SK-N-SH treated with all-trans-retinoic acid at 6 μM for 48 hours (cell line): Measurements from ENCODE around the gene IQCK.

ENCODE experiments used
- ARNTL ChIP-seq: fragments of 450-650 bp; formaldehyde crosslinking; IDR thresholded peaks from 2 replicates; pipeline ENCODE4 v1.5.0; 2020; ENCODE audit warnings: low read depth, mild to moderate bottlenecking, moderate library complexity, borderline replicate concordance
- GLIS3 ChIP-seq: fragments of 250-450 bp; sonication (Bioruptor Pico); IDR thresholded peaks from 2 replicates; pipeline ENCODE4 v1.5.0; 2020; ENCODE audit warnings: mild to moderate bottlenecking, moderate library complexity
- ISL1 ChIP-seq: fragments of 250-450 bp; sonication (Bioruptor Pico); IDR thresholded peaks from 2 replicates; pipeline ENCODE4 v2.1.2; 2022; ENCODE audit warnings: mild to moderate bottlenecking, moderate library complexity
- RARB ChIP-seq: fragments of 250-450 bp; sonication (Bioruptor Pico); IDR thresholded peaks from 2 replicates; pipeline ENCODE4 v1.8.0; 2021; ENCODE audit warnings: mild to moderate bottlenecking, moderate library complexity
- SNAI2 ChIP-seq: fragments of 250-450 bp; sonication (Bioruptor Pico); IDR thresholded peaks from 2 replicates; pipeline ENCODE4 v1.5.0; 2020; ENCODE audit warnings: mild to moderate bottlenecking, moderate library complexity
- ZFP3 ChIP-seq: fragments of 250-450 bp; sonication (Bioruptor Pico); IDR thresholded peaks from 2 replicates; pipeline ENCODE4 v1.5.0; 2020; ENCODE audit warnings: mild to moderate bottlenecking, moderate library complexity
- ZFP30 ChIP-seq: fragments of 450-650 bp; formaldehyde crosslinking; IDR thresholded peaks from 2 replicates; pipeline ENCODE4 v1.5.0; 2022; ENCODE audit warnings: mild to moderate bottlenecking, moderate library complexity
- ZNF565 ChIP-seq: fragments of 450-650 bp; formaldehyde crosslinking; conservative IDR thresholded peaks from 2 replicates; pipeline ENCODE4 v1.5.0; 2020; ENCODE audit warnings: low read depth, mild to moderate bottlenecking, moderate library complexity
- TF ChIP-seq, protein P1 (sequence below): fragments of 250-450 bp; sonication (Bioruptor Pico); IDR thresholded peaks from 2 replicates; pipeline ENCODE4 v1.5.1; 2020; ENCODE audit warnings: low read depth, mild to moderate bottlenecking, moderate library complexity
- TF ChIP-seq, protein P2 (sequence below): fragments of 250-450 bp; sonication (Bioruptor Pico); IDR thresholded peaks from 2 replicates; pipeline ENCODE4 v1.8.0; 2020; ENCODE audit warnings: mild to moderate bottlenecking, moderate library complexity, borderline replicate concordance

DNA sequence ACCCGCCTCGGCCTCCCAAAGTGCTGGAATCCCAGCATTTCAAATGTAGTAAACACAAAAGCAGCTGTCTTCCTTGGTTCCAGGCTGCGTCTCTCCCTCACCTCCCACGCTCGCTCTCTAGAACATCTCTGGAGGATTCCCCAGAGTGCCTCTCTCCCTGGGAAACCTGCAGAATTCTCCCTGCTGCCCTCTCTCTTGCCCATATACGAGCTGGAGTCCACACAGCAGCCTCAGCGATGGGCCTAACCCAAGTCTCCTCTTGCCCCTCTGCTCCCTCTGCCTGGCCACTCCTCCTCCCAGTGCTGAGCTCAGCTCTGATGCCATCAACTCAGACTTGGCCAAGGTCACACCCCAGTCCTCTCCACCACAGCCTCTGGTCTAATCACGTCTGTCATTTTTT, 156.0 kb downstream of the IQCK start:
- TF ChIP-seq ZFP3 (CRISPR knock-in tag) (no peak), RARB (no peak), SNAI2 (no peak), GLIS3 (CRISPR knock-in tag) (no peak), ISL1 (CRISPR knock-in tag) (no peak), ZNF565 (CRISPR knock-in tag) (no peak), ARNTL (CRISPR knock-in tag) (no peak), ZFP30 (CRISPR knock-in tag) (no peak)
- TF ChIP-seq, protein P1, sequence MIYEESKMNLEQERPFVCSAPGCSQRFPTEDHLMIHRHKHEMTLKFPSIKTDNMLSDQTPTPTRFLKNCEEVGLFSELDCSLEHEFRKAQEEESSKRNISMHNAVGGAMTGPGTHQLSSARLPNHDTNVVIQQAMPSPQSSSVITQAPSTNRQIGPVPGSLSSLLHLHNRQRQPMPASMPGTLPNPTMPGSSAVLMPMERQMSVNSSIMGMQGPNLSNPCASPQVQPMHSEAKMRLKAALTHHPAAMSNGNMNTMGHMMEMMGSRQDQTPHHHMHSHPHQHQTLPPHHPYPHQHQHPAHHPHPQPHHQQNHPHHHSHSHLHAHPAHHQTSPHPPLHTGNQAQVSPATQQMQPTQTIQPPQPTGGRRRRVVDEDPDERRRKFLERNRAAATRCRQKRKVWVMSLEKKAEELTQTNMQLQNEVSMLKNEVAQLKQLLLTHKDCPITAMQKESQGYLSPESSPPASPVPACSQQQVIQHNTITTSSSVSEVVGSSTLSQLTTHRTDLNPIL (CRISPR knock-in tag), result no peak
- TF ChIP-seq, protein P2, sequence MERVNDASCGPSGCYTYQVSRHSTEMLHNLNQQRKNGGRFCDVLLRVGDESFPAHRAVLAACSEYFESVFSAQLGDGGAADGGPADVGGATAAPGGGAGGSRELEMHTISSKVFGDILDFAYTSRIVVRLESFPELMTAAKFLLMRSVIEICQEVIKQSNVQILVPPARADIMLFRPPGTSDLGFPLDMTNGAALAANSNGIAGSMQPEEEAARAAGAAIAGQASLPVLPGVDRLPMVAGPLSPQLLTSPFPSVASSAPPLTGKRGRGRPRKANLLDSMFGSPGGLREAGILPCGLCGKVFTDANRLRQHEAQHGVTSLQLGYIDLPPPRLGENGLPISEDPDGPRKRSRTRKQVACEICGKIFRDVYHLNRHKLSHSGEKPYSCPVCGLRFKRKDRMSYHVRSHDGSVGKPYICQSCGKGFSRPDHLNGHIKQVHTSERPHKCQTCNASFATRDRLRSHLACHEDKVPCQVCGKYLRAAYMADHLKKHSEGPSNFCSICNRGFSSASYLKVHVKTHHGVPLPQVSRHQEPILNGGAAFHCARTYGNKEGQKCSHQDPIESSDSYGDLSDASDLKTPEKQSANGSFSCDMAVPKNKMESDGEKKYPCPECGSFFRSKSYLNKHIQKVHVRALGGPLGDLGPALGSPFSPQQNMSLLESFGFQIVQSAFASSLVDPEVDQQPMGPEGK (CRISPR knock-in tag), result no peak
